Heart left ventricle (tissue), 13 donors: ENCODE results near the gene MSMB.
"Not testable (repeated sequence)": the region's sequence is repeated elsewhere in the genome, so short reads cannot be mapped to it uniquely, and the experiment has no call there.

Source experiments
- POLR2A ChIP-seq, 2 donors: fragments of 450-650 bp; IDR thresholded peaks; one replicate each; pipeline ENCODE4 v1.6.1; 2017; ENCODE audit warnings: antibody characterized with exemption in 2 of 2, mild to moderate bottlenecking in 2 of 2, moderate library complexity in 2 of 2
- TF ChIP-seq, protein P1 (sequence below), 12 donors: fragments of 200-600 bp; sonication (generic) in 4 of 12; IDR thresholded peaks; one replicate each; pipeline versions ENCODE4 v1.5.0 to v1.8.0; 2018 to 2022; ENCODE audit warnings: antibody characterized with exemption in 12 of 12, mild to moderate bottlenecking in 5 of 12
- donor health status: ischemic (EF 13 %, LVEDD 7.1; RV severe dilation, severe dysfunction).
- donor health status: DM: no; HTN: yes; CAD: no.
- donor health status: DM: no; HTN: no; CAD: no.
- donor health status: ischemic (EF 25% LVEDD 6.9; RV normal size, moderate dysfunction).
- donor health status: ischemic (EF 25% LVEDD 5.7; RV mildly dilated, moderate dysfunction).
- donor health status: ischemic (EF 35%, LVEDD 5.7; RV mildly dilated, moderate dysfunction).
- donor health status: nonischemic (EF 11% LVEDD 7.7; RV severe dilation, severe dysfunction).
- donor health status: DM: yes; HTN: yes; CAD: no.
- donor health status: PGD.
- donor health status: ischemic (EF 29% LVEDD 5.4; RV normal size, mild dysfunction).
- donor health status: nonischemic (EF 23%, LVEDD 6.1; RV moderate dilation, normal function).

DNA sequence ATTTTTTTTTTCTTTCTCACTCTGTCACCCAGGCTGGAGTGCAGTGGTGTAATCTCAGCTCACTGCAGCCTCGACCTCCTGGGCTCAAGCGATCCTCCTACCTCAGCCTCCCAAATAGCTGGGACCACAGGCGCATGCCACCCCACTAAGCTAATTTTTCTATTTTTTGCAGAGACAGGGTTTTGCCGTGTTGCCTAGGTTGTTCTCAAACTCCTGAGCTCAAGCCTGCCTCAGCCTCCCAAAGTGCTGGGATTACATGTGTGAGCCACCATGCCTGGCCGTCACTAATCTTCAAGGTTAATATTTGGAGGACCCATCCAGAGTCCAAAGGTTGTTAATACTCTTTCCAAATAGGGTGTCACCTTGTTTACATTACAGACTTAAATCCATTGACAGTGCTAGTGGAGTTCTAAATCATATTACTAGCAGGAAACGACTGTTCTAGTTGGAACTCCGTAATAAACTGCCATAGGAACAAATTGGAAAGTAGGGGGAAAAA lies 43.8 kb downstream of the MSMB start:
- TF ChIP-seq, protein P1, sequence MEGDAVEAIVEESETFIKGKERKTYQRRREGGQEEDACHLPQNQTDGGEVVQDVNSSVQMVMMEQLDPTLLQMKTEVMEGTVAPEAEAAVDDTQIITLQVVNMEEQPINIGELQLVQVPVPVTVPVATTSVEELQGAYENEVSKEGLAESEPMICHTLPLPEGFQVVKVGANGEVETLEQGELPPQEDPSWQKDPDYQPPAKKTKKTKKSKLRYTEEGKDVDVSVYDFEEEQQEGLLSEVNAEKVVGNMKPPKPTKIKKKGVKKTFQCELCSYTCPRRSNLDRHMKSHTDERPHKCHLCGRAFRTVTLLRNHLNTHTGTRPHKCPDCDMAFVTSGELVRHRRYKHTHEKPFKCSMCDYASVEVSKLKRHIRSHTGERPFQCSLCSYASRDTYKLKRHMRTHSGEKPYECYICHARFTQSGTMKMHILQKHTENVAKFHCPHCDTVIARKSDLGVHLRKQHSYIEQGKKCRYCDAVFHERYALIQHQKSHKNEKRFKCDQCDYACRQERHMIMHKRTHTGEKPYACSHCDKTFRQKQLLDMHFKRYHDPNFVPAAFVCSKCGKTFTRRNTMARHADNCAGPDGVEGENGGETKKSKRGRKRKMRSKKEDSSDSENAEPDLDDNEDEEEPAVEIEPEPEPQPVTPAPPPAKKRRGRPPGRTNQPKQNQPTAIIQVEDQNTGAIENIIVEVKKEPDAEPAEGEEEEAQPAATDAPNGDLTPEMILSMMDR (IDR thresholded peaks at IDR 0.05) = not testable (repeated sequence)
- not testable (repeated sequence) for TF ChIP-seq POLR2A (IDR thresholded peaks at IDR 0.05)
